ENCODE results near the gene CRX. TPM values are rescaled to one million over a fixed set of nuclear protein-coding genes. Genes with fewer than 3 reads are reported as not detected.

The CRX gene
- total RNA-seq, 1 experiment from 2014 or later, result not detected

GRCh38 chr19:47794526-47794925 lies 27.2 kb upstream of the CRX start:
- Mint-ChIP-seq H3K27me3 (ENCODE audit: insufficient read depth, unreplicated experiment) (no peaks in the 10 kb centered on the region), H3K27ac (ENCODE audit: low read depth, unreplicated experiment) (no peak overlapping the region), H3K4me3 (ENCODE audit: unreplicated experiment) (no peak overlapping the region), H3K9me3 (ENCODE audit: unreplicated experiment) (no peaks in the 10 kb centered on the region), H3K4me1 (ENCODE audit: insufficient read depth, unreplicated experiment) (peaks cover 9% of the 10 kb centered on the region), H3K36me3 (ENCODE audit: insufficient read depth, unreplicated experiment) (no peaks in the 10 kb centered on the region)
- ChIA-PET CTCF (interaction anchor here (0.7 to 1.1 kb wide), 2 partner anchors 69 to 626 kb away, joined by 4 to 5 read pairs; no protein-coding TSS in a partner anchor), POLR2A (no interaction called here)
- TF ChIP-seq, protein P1, sequence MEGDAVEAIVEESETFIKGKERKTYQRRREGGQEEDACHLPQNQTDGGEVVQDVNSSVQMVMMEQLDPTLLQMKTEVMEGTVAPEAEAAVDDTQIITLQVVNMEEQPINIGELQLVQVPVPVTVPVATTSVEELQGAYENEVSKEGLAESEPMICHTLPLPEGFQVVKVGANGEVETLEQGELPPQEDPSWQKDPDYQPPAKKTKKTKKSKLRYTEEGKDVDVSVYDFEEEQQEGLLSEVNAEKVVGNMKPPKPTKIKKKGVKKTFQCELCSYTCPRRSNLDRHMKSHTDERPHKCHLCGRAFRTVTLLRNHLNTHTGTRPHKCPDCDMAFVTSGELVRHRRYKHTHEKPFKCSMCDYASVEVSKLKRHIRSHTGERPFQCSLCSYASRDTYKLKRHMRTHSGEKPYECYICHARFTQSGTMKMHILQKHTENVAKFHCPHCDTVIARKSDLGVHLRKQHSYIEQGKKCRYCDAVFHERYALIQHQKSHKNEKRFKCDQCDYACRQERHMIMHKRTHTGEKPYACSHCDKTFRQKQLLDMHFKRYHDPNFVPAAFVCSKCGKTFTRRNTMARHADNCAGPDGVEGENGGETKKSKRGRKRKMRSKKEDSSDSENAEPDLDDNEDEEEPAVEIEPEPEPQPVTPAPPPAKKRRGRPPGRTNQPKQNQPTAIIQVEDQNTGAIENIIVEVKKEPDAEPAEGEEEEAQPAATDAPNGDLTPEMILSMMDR (IDR thresholded peaks at IDR 0.05; ENCODE audit: unreplicated experiment), result no peak
- no TSS peak for BruUV-seq (replicated peaks)
- intact Hi-C loops (cut with micrococcal nuclease), result no loop called here
- DNase-seq (ENCODE audit: unreplicated experiment), result no peak

DNA sequence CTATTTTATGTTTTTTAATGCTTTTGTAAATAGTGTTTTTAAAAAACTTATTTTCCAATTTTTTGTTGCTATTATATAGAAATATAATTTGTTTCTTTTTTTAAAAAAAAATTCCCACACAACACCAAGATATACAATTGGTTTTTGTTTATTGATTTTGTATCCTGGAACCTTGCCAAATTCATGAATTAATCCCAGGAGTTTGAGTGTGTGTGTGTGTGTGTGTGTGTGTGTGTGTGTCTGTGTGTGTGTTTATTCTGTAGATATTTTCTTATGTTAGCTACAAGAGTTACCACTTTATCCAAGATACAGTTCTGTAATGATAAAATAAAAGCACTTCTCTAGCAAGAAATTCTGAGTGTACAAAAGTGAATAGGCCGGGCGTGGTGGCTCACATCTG lies 25.0 kb upstream of the CRX start:
- no peaks in the 10 kb centered on the region for H3K4me1 Mint-ChIP-seq (ENCODE audit: insufficient read depth, unreplicated experiment)
- TF ChIP-seq, protein P1 (IDR thresholded peaks at IDR 0.05; ENCODE audit: unreplicated experiment), result no peak
- intact Hi-C loops (cut with micrococcal nuclease), result no loop called here
- ChIA-PET CTCF (interaction anchor here (0.5 to 2.0 kb wide), 6 partner anchors 11 to 549 kb away, joined by 3 to 7 read pairs (median 4); no protein-coding TSS in a partner anchor), POLR2A (interaction anchor here (0.7 kb wide), 2 partner anchors 72 to 634 kb away, joined by 3 read pairs; no protein-coding TSS in a partner anchor)
- no peaks in the 10 kb centered on the region for H3K36me3 Mint-ChIP-seq (ENCODE audit: insufficient read depth, unreplicated experiment)
- H3K4me3 Mint-ChIP-seq (ENCODE audit: unreplicated experiment), result no peak overlapping the region
- no peaks in the 10 kb centered on the region for H3K27me3 Mint-ChIP-seq (ENCODE audit: insufficient read depth, unreplicated experiment)
- BruUV-seq (replicated peaks), result no TSS peak
- H3K27ac Mint-ChIP-seq (ENCODE audit: low read depth, unreplicated experiment), result no peak overlapping the region
- no peak for DNase-seq (ENCODE audit: unreplicated experiment)
- H3K9me3 Mint-ChIP-seq (ENCODE audit: unreplicated experiment), result no peaks in the 10 kb centered on the region

DNA sequence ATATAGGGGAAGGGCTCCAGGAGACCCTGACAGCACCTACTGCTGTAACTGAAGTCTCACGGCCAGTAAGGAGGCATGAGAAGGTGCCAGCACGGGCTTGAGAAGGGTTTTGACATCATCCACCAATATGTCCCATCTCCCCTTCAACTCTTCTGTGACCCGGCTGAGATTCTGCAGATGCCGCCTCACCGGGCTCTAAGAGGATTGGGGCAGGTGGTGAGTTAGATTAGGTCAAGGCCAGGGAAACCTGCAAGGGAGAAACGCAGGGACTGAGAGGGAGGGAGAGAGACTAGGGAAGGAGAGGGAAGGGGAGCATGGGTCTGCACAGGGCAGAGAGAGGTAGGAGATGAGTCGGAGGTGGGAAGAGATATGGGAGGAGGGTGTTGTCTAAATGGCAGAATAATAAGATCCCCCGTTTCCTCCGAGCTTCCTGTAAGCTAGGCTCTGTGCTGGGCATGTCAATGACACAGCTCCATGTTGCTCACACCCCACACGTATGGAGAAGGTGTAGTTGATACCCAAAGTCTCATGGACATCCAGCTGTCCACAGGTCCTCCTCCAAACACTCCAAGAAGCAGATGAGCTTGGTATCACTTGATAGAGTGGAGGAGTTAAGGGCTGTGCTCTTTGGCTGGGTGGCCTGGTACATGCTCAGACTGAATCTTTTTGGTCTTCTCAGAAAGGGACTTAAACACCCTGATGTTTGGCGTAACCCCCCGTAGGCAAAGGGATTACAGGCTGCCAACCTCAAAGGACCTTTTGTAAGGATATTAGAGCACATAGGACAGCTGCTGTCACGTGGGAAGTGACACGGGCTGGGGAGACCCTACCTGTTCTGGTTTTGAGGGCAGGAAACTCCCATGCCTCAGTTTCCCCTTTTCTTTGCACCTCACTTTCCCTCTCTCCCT lies 23.5 kb upstream of the CRX start:
- ChIA-PET POLR2A (no interaction called here), CTCF (interaction anchor here (1.0 to 2.9 kb wide), 2 partner anchors 8 to 16 kb away, joined by 4 to 14 read pairs; no protein-coding TSS in a partner anchor)
- BruUV-seq (replicated peaks), result no TSS peak
- Mint-ChIP-seq H3K4me1 (ENCODE audit: insufficient read depth, unreplicated experiment) (no peaks in the 10 kb centered on the region), H3K9me3 (ENCODE audit: unreplicated experiment) (no peaks in the 10 kb centered on the region), H3K4me3 (ENCODE audit: unreplicated experiment) (no peak overlapping the region), H3K27me3 (ENCODE audit: insufficient read depth, unreplicated experiment) (no peaks in the 10 kb centered on the region), H3K36me3 (ENCODE audit: insufficient read depth, unreplicated experiment) (no peaks in the 10 kb centered on the region), H3K27ac (ENCODE audit: low read depth, unreplicated experiment) (no peak overlapping the region)
- no peak for DNase-seq (ENCODE audit: unreplicated experiment)
- TF ChIP-seq, protein P1 (IDR thresholded peaks at IDR 0.05; ENCODE audit: unreplicated experiment), result no peak
- intact Hi-C loops (cut with micrococcal nuclease), result no loop called here

- H3K4me3 Mint-ChIP-seq (ENCODE audit: unreplicated experiment), result no peak overlapping the region
- BruUV-seq (replicated peaks), result no TSS peak
- POLR2A ChIA-PET, result no interaction called here
Measured at GRCh38 chr19:47798904-47799266, 22.9 kb upstream of the CRX start.

More at GRCh38 chr19:47798904-47799266, 22.9 kb upstream of the CRX start:
- CTCF ChIA-PET, result interaction anchor here (0.7 to 2.9 kb wide), 4 partner anchors 8 to 70 kb away, joined by 3 to 14 read pairs (median 4); no protein-coding TSS in a partner anchor
- Mint-ChIP-seq H3K9me3 (ENCODE audit: unreplicated experiment) (no peaks in the 10 kb centered on the region), H3K4me1 (ENCODE audit: insufficient read depth, unreplicated experiment) (no peaks in the 10 kb centered on the region), H3K27me3 (ENCODE audit: insufficient read depth, unreplicated experiment) (no peaks in the 10 kb centered on the region), H3K27ac (ENCODE audit: low read depth, unreplicated experiment) (no peak overlapping the region), H3K36me3 (ENCODE audit: insufficient read depth, unreplicated experiment) (no peaks in the 10 kb centered on the region)
- TF ChIP-seq, protein P1 (IDR thresholded peaks at IDR 0.05; ENCODE audit: unreplicated experiment), result no peak
- intact Hi-C loops (cut with micrococcal nuclease), result no loop called here
- DNase-seq (ENCODE audit: unreplicated experiment), result no peak

All from MCF 10A (cell line).